Measurements from ENCODE around the gene BRD4.

Gene BRD4

DNA sequence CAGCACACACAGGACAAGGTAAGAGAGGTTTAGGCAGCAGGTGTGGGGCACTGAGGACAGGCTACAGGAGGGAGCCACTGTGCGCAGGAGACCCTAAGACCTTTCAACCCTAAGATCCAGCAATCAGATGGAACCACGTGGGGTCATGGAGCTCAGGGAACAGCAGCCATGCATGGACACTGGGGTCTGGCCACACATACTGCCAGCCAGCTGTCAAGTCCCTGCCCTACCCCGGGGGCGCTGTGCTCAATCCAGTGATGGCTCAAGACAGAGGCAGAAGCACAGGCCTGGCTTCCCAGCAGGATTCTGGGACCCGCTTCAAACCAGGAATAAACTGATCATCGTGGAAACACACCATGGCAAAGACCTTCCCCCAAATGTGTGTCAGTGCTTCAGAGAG lies 74.6 kb downstream of the BRD4 start:
- Histone ChIP-seq H3K36me3 (ENCODE audit: insufficient read depth, low read length) (peaks cover 92% of the 10 kb centered on the region), H3K4me3 (ENCODE audit: low read length) (no peak overlapping the region), H3K4me1 (ENCODE audit: control insufficient read depth, insufficient read depth, low read length) (peaks cover 13% of the 10 kb centered on the region), H3K9me3 (replicated peaks; ENCODE audit: low read length) (no peaks in the 10 kb centered on the region), H3K4me2 (ENCODE audit: low read length) (no peak overlapping the region), H3K9ac (ENCODE audit: low read depth, low read length) (no peak overlapping the region), H3K27me3 (ENCODE audit: control insufficient read depth, insufficient read depth, low read length) (no peaks in the 10 kb centered on the region)

DNA sequence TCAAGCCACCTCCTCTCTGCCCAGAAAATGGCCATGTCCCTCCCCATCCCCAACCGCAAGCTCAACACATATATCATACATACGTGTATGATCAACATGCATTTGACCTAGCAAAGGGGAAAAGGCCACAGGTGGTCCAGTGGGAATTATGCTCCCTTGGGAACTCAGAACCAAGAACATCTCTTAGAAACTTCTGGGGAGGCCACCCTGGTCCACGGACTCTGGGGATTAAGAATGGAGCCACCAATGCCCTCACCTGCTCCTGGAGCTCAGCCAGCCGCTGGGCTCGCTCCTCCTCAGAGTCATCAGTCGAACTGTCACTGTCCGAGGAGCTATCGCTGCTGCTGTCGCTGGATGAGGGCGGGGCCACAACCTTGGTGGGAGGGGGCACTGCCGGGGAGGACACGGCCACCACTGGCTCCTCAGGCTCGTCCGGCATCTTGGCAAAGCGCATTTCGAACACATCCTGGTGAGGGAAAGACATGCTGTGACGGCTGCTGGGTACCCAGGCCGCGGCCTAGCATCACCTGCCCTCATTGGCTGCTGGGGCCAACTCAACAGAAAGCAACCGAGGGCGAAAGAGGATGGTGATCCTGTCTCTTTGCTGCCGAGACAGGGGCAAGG lies 75.5 kb downstream of the BRD4 start:
- Histone ChIP-seq H3K9me3 (replicated peaks; ENCODE audit: low read length) (no peaks in the 10 kb centered on the region), H3K9ac (ENCODE audit: low read depth, low read length) (no peak overlapping the region), H3K4me1 (ENCODE audit: control insufficient read depth, insufficient read depth, low read length) (peaks cover 22% of the 10 kb centered on the region), H3K36me3 (ENCODE audit: insufficient read depth, low read length) (peaks cover 95% of the 10 kb centered on the region), H3K27me3 (ENCODE audit: control insufficient read depth, insufficient read depth, low read length) (no peaks in the 10 kb centered on the region), H3K4me2 (ENCODE audit: low read length) (no peak overlapping the region), H3K4me3 (ENCODE audit: low read length) (no peak overlapping the region)

DNA sequence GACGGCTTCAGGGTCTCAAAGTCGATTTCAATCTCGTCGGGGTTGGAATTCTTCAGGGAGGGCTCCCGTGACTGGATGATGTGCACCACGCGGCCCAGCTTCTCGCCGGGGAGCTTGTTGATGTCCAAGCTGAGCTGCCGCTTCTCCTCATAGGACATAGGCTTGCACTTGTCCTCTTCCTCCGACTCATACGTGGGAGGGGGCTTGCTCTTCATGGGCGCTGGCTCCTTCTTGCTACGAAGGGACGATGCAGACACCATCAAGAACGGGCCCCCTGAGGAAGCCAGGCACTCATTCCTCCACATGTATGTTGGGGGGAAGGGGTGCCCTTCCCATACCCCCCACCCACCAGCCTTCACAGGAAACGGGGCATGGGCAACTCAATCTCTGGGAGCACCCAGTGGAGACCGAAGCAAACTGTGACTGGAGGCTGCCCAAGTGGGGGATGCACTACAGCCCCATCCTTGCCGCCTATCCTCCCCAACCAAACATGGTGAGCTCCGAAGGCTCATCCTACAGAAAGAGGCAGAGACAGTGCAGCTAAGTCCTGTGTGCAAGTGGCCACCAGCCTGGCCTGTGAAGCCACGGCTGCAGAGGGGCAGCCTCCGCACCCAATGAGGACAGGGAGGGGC lies 76.9 kb downstream of the BRD4 start:
- Histone ChIP-seq H3K4me3 (ENCODE audit: low read length) (no peak overlapping the region), H3K9me3 (replicated peaks; ENCODE audit: low read length) (no peaks in the 10 kb centered on the region), H3K27me3 (ENCODE audit: control insufficient read depth, insufficient read depth, low read length) (no peaks in the 10 kb centered on the region), H3K9ac (ENCODE audit: low read depth, low read length) (no peak overlapping the region), H3K4me2 (ENCODE audit: low read length) (no peak overlapping the region), H3K4me1 (ENCODE audit: control insufficient read depth, insufficient read depth, low read length) (peaks cover 35% of the 10 kb centered on the region), H3K36me3 (ENCODE audit: insufficient read depth, low read length) (peaks cover 85% of the 10 kb centered on the region)

DNA sequence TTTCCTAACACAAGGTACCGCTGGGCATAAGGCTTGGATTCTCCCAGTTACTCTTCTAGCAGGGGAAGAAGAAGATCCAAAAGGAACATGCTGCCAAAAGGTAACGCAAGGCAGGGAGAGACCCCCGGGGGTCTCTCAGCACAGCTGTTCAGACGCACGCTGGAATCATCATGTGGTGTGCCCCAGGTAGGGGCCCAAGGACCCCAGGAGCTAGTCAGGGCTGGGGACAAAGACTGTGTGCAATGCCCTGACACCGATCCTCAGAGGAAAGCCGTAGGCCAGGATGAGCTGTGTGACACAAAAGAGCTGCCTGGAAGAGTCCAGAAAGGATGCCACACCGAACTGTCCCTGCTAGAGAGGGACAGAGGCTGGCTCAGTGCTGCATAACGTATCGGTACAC lies 77.8 kb downstream of the BRD4 start:
- H3K4me2 ChIP-seq (ENCODE audit: low read length), result no peak overlapping the region
- H3K4me3 ChIP-seq (ENCODE audit: low read length), result no peak overlapping the region
- H3K4me1 ChIP-seq (ENCODE audit: control insufficient read depth, insufficient read depth, low read length), result peaks cover 44% of the 10 kb centered on the region
- H3K27me3 ChIP-seq (ENCODE audit: control insufficient read depth, insufficient read depth, low read length), result no peaks in the 10 kb centered on the region
- no peaks in the 10 kb centered on the region for H3K9me3 ChIP-seq (replicated peaks; ENCODE audit: low read length)
- H3K9ac ChIP-seq (ENCODE audit: low read depth, low read length), result no peak overlapping the region
- H3K36me3 ChIP-seq (ENCODE audit: insufficient read depth, low read length), result peaks cover 76% of the 10 kb centered on the region

DNA sequence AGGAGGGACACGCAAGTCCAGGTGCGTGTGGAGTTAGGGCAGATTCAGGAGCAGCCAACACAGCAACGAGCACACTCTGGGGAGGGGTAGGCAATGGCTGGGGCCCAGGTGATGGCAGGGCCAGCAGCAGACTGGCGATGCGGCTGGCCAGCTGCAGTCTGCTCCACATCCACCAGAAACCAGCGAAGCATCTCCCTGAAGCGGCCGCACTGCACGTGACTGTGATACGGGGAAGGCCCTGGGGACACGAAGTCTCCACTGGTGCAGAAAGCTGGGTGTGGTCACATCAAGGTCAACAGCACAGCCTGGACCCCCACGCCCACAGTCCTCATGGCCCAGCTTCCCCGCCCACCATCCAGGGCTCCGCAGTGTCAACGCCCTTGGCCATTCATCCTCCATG lies 78.8 kb downstream of the BRD4 start:
- Histone ChIP-seq H3K4me1 (ENCODE audit: control insufficient read depth, insufficient read depth, low read length) (peaks cover 55% of the 10 kb centered on the region), H3K9me3 (replicated peaks; ENCODE audit: low read length) (no peaks in the 10 kb centered on the region), H3K4me2 (ENCODE audit: low read length) (no peak overlapping the region), H3K9ac (ENCODE audit: low read depth, low read length) (no peak overlapping the region), H3K4me3 (ENCODE audit: low read length) (no peak overlapping the region), H3K27me3 (ENCODE audit: control insufficient read depth, insufficient read depth, low read length) (no peaks in the 10 kb centered on the region), H3K36me3 (ENCODE audit: insufficient read depth, low read length) (peaks cover 69% of the 10 kb centered on the region)

DNA sequence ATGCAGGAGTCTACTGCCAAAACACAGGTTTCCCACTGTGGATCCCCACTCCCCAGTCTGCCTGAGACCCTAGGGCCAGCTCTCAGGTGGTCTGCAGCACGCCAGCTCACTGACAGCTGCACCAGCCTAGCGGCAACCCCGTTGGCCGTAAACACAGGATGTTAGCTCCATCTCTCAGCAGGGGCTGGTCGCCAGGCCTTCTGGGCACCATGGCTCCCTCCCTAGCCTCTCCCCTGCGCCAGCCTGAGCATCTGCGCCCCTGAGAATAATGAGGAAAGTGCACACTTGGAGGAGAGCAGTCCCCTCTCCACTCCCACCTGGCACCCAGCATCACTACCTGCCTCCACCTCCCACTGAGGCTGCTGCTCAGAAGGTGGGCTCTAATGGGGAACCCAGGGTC lies 79.3 kb downstream of the BRD4 start:
- no peaks in the 10 kb centered on the region for H3K9me3 ChIP-seq (replicated peaks; ENCODE audit: low read length)
- H3K36me3 ChIP-seq (ENCODE audit: insufficient read depth, low read length), result peaks cover 69% of the 10 kb centered on the region
- H3K4me3 ChIP-seq (ENCODE audit: low read length), result no peak overlapping the region
- no peak overlapping the region for H3K9ac ChIP-seq (ENCODE audit: low read depth, low read length)
- peaks cover 59% of the 10 kb centered on the region for H3K4me1 ChIP-seq (ENCODE audit: control insufficient read depth, insufficient read depth, low read length)
- H3K4me2 ChIP-seq (ENCODE audit: low read length), result no peak overlapping the region
- H3K27me3 ChIP-seq (ENCODE audit: control insufficient read depth, insufficient read depth, low read length), result no peaks in the 10 kb centered on the region

DNA sequence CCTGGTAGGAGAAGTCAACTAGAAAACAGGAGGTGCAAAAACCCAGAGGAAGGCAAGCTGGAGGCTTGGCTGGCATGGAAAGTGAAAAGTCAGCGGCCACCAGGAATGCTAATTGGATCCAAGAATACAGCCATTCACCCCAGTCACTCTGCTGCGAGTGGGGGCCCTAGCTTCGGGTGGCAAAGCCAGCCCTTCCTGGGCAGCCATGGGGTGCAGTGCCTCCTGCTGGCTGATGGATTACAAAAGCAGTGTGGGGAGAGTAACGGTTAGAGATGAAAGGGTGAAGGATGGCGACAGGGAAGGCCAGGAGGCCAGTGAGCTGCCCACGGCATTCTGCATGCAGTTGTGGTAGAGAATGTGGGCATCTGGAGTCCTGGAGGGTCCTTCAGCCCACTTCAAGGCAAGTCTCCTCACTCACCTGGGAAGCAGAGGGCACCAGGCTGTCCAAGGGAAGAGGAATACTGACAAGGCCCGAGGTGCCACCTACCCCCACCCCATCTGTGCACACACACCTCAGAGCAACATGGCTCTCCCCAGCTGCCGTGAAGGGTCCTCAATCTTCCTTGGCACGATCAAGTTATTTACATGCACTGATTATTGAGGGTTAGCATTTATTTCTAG lies 79.8 kb downstream of the BRD4 start:
- Histone ChIP-seq H3K4me1 (ENCODE audit: control insufficient read depth, insufficient read depth, low read length) (peaks cover 65% of the 10 kb centered on the region), H3K36me3 (ENCODE audit: insufficient read depth, low read length) (peaks cover 67% of the 10 kb centered on the region), H3K4me3 (ENCODE audit: low read length) (peak overlapping the region; percentile 7), H3K27me3 (ENCODE audit: control insufficient read depth, insufficient read depth, low read length) (no peaks in the 10 kb centered on the region), H3K9me3 (replicated peaks; ENCODE audit: low read length) (no peaks in the 10 kb centered on the region), H3K4me2 (ENCODE audit: low read length) (peak overlapping the region; percentile 80), H3K9ac (ENCODE audit: low read depth, low read length) (peak overlapping the region; percentile 93)

DNA sequence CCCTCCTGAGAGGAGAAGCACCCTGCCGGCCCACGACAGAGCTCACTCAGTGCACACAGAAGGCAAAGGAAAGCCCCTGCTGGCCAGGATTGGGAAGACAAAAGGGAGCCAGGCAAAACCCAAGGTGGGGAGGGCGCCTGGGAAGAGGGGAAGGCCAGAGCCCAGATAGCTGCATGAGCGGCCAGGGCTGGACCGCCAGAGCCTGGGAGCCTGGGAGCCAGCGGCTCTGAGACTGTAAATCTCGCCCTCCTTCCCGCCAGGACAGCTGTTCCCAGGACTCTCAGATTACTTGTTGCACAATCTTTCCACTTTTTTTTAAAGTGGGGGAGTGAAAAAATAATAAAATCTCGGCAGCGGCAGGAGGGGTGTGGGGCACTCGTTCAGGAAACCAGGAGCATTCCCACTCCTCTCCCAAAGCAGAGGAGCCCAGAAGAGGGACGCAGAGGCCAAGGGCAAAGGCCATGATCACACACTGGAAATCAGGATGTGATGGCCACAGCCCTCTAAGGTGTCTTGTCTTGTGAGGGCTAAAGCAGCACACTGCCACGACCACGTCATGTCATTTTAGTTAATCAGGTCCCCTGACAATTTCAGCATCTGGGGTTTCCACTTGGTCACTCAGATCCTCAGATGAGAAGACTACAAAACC lies 80.5 kb downstream of the BRD4 start:
- no peaks in the 10 kb centered on the region for H3K9me3 ChIP-seq (replicated peaks; ENCODE audit: low read length)
- peaks cover 70% of the 10 kb centered on the region for H3K4me1 ChIP-seq (ENCODE audit: control insufficient read depth, insufficient read depth, low read length)
- peak overlapping the region; percentile 50 for H3K4me3 ChIP-seq (ENCODE audit: low read length)
- peaks cover 65% of the 10 kb centered on the region for H3K36me3 ChIP-seq (ENCODE audit: insufficient read depth, low read length)
- H3K9ac ChIP-seq (ENCODE audit: low read depth, low read length), result peak overlapping the region; percentile 93
- no peaks in the 10 kb centered on the region for H3K27me3 ChIP-seq (ENCODE audit: control insufficient read depth, insufficient read depth, low read length)
- peak overlapping the region; percentile 80 for H3K4me2 ChIP-seq (ENCODE audit: low read length)

DNA sequence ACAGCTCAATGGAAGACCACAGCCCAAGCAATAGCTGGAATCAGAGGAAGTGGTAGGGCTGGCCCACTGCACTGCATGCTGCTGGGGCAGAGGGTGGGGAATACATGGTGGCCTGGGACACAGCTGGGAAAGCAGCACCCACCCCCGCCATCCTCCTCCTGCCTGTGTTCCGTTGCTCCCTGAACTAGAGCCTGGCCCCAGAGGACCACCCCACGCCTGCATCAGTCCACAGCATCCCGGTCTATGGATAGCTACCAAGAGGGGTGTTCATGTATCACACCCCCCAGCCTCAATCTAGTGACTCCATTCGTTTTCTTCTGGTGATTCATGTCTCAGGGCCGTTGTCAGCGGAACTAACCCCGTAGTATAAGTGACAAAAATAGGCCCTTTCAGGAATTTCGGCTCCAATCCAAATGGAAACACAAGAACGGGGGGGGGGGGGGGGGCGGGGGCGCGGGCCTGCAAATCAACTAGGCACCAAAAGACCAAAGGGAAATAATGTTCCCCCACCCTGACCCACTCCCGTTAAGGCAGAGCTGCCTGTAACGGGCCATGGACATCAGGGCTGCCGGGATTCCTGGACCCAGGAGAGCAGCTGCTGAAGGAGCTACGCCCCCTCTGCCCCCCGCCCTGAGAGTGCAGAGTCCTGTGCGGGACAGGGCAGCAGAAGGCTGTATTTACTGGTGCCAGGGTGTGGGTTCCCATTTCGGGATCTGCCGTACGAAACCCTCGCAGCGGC lies 81.2 kb downstream of the BRD4 start:
- Histone ChIP-seq H3K4me3 (ENCODE audit: low read length) (peak overlapping the region; percentile 50), H3K36me3 (ENCODE audit: insufficient read depth, low read length) (peaks cover 65% of the 10 kb centered on the region), H3K27me3 (ENCODE audit: control insufficient read depth, insufficient read depth, low read length) (no peaks in the 10 kb centered on the region), H3K4me2 (ENCODE audit: low read length) (peak overlapping the region; percentile 80), H3K4me1 (ENCODE audit: control insufficient read depth, insufficient read depth, low read length) (peaks cover 70% of the 10 kb centered on the region), H3K9me3 (replicated peaks; ENCODE audit: low read length) (no peaks in the 10 kb centered on the region), H3K9ac (ENCODE audit: low read depth, low read length) (peak overlapping the region; percentile 93)

DNA sequence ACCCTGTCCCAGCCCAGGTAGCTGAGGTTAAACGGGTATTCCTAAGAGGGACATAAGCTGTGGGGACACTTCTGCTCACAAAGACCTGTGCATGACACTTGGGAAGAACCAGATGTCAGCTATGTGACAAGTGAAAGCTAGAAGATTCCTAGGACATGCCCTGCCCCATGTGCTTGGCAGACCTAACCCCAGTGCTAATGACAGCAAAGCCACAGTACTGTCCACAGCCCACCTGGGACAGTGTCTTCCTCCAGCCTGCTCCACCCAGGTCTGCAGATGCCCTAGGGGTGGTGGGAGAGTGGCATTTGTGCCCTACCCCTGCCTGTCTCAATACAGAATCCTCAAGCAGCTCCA lies 81.7 kb downstream of the BRD4 start:
- peaks cover 65% of the 10 kb centered on the region for H3K36me3 ChIP-seq (ENCODE audit: insufficient read depth, low read length)
- no peaks in the 10 kb centered on the region for H3K27me3 ChIP-seq (ENCODE audit: control insufficient read depth, insufficient read depth, low read length)
- H3K4me3 ChIP-seq (ENCODE audit: low read length), result peak overlapping the region; percentile 26
- H3K9me3 ChIP-seq (replicated peaks; ENCODE audit: low read length), result no peaks in the 10 kb centered on the region
- H3K4me1 ChIP-seq (ENCODE audit: control insufficient read depth, insufficient read depth, low read length), result peaks cover 70% of the 10 kb centered on the region
- H3K4me2 ChIP-seq (ENCODE audit: low read length), result peak overlapping the region; percentile 69
- H3K9ac ChIP-seq (ENCODE audit: low read depth, low read length), result peak overlapping the region; percentile 93

DNA sequence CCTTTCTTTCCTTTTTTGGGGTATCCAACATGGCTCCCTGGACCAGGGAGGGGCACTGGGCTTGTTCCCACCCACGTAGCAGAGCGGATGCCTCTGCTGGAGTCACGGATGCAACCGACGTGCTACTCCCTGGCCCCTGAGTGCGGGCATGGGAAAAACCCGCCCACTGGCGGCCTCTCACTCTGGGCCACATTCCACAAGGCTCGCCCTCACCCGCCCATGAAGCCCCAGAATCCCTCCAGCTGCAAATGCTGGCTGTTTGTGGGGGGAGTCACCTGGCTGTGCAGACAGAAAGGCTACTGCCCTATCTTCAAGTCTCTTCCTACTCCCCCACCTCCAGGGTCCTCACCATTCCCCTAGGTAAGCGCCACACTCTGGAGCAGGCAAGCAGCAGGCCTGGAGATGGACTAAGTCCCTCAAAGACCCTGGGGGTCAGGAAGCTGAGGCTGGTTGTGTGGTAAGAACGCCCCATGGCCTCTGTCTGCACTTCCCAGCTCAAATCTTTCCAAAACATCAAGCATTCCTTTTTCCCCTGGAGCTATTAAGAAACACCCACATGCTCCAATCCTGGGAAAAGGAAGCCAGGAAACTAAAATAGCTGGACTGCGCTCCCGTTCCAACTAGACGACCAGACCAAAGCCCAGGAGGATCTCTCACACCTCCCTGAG lies 82.2 kb downstream of the BRD4 start:
- peaks cover 70% of the 10 kb centered on the region for H3K4me1 ChIP-seq (ENCODE audit: control insufficient read depth, insufficient read depth, low read length)
- no peaks in the 10 kb centered on the region for H3K9me3 ChIP-seq (replicated peaks; ENCODE audit: low read length)
- H3K4me3 ChIP-seq (ENCODE audit: low read length), result peak overlapping the region; percentile 34
- H3K36me3 ChIP-seq (ENCODE audit: insufficient read depth, low read length), result peaks cover 65% of the 10 kb centered on the region
- H3K9ac ChIP-seq (ENCODE audit: low read depth, low read length), result peak overlapping the region; percentile 93
- H3K4me2 ChIP-seq (ENCODE audit: low read length), result peak overlapping the region; percentile 69
- no peaks in the 10 kb centered on the region for H3K27me3 ChIP-seq (ENCODE audit: control insufficient read depth, insufficient read depth, low read length)
